Caco-2 (cell line): ENCODE data around the gene ZNF415. TPM values are rescaled to one million over a fixed set of nuclear protein-coding genes. Genes with fewer than 3 reads are reported as not detected.

Experiments used
- BruUV-seq: library from RNA; stranded (reverse); fragments of 400-500 nt; replicated peaks from 2 replicates; lab custom pipeline; 2021; lab: Mats Ljungman, UMichigan
- CTCF ChIA-PET: fragments of 300-600 bp; sonication (Branson Sonifier 250); formaldehyde crosslinking; loops from one replicate; lab custom pipeline; 2022; ENCODE audit warnings: antibody characterized with exemption; lab: Charles Lee
- POLR2A ChIA-PET: fragments of 300-600 bp; sonication (Branson Sonifier 250); formaldehyde crosslinking; loops from one replicate; lab custom pipeline; 2022; ENCODE audit warnings: antibody characterized with exemption; lab: Charles Lee
- DNase-seq, 2 experiments: peaks; one replicate each; pipeline versions ENCODE4 v3.0.0 to v3.0.0-alpha.2; 2020 to 2022
- H3K27me3 ChIP-seq: replicated peaks from 2 replicates; pipeline ENCODE4 v1.6.0; 2011; ENCODE audit warnings: low read length; ENCODE audit not compliant: control insufficient read depth, insufficient read depth
- H3K36me3 ChIP-seq: 2 replicates; pipeline ENCODE4 v1.5.1; 2011; ENCODE audit warnings: low read length; ENCODE audit not compliant: control insufficient read depth, insufficient read depth
- H3K4me1 ChIP-seq: fragments of 250-450 bp; sonication (Bioruptor Pico); 2 replicates; pipeline ENCODE4 v1.5.1; 2020; ENCODE audit warnings: mild to moderate bottlenecking
- H3K4me3 ChIP-seq: 2 replicates; pipeline ENCODE4 v1.5.1; 2011; ENCODE audit warnings: low read depth, mild to moderate bottlenecking, control low read depth, low read length
- H3K9me3 ChIP-seq: fragments of 250-450 bp; sonication (Bioruptor Pico); 2 replicates; pipeline ENCODE4 v1.5.1; 2020; ENCODE audit warnings: mild to moderate bottlenecking, moderate library complexity
- H3K27ac Mint-ChIP-seq: one replicate; pipeline ENCODE4 v1.8.0; 2022; ENCODE audit warnings: mixed read lengths; ENCODE audit not compliant: unreplicated experiment
- H3K27me3 Mint-ChIP-seq: one replicate; pipeline ENCODE4 v1.8.0; 2022; ENCODE audit warnings: mixed read lengths; ENCODE audit not compliant: insufficient read depth, unreplicated experiment
- H3K36me3 Mint-ChIP-seq: one replicate; pipeline ENCODE4 v1.8.0; 2022; ENCODE audit warnings: mild to moderate bottlenecking, mixed read lengths; ENCODE audit not compliant: insufficient read depth, unreplicated experiment
- H3K4me1 Mint-ChIP-seq: one replicate; pipeline ENCODE4 v1.8.0; 2022; ENCODE audit warnings: low read depth, mixed read lengths; ENCODE audit not compliant: unreplicated experiment
- H3K4me3 Mint-ChIP-seq: one replicate; pipeline ENCODE4 v1.8.0; 2022; ENCODE audit warnings: mild to moderate bottlenecking, moderate library complexity, mixed read lengths; ENCODE audit not compliant: unreplicated experiment
- H3K9me3 Mint-ChIP-seq: one replicate; pipeline ENCODE4 v1.8.0; 2022; ENCODE audit warnings: mixed read lengths; ENCODE audit not compliant: unreplicated experiment
- CTCF ChIP-seq, 2 experiments: fragments of 200-600 bp in 1 of 2; IDR thresholded peaks; 1 replicate in 1 of 2; 2 replicates in 1 of 2; pipeline versions ENCODE4 v1.5.1 to v1.8.0; 2011 to 2022; ENCODE audit warnings: antibody characterized with exemption in 1 of 2, control low read depth in 1 of 2, inconsistent platforms in 1 of 2, low read depth in 1 of 2, low read length in 1 of 2, mild to moderate bottlenecking in 1 of 2, moderate library complexity in 1 of 2; ENCODE audit not compliant: insufficient read depth in 1 of 2, severe bottlenecking in 1 of 2, unreplicated experiment in 1 of 2
- intact Hi-C: fragments of 100-400 bp; cut with micrococcal nuclease; formaldehyde crosslinking; loops from one replicate; pipeline ENCODE4 v1.10.0; 2022; ENCODE audit not compliant: unreplicated experiment
- total RNA-seq: library from RNA; stranded (reverse); gene quantifications from 2 replicates; pipeline ENCODE4 v1.2.3, GENCODE V29; 2022

The ZNF415 gene
- total RNA-seq, 1 experiment from 2014 or later = 14.9 TPM

- no peak for DNase-seq
- ChIA-PET CTCF (no interaction called here), POLR2A (no interaction called here)
- BruUV-seq = no TSS peak
- Histone ChIP-seq H3K36me3 (peaks cover 10% of the 10 kb centered on the region), H3K4me1 (no peaks in the 10 kb centered on the region), H3K9me3 (peaks cover 7% of the 10 kb centered on the region), H3K4me3 (no peak overlapping the region), H3K27me3 (no peaks in the 10 kb centered on the region)
- intact Hi-C loops = no loop called here
- H3K4me3 Mint-ChIP-seq = no peak overlapping the region
- H3K9me3 Mint-ChIP-seq = peaks cover 29% of the 10 kb centered on the region
- H3K27me3 Mint-ChIP-seq = no peaks in the 10 kb centered on the region
- H3K36me3 Mint-ChIP-seq = peaks cover 68% of the 10 kb centered on the region
- no peaks in the 10 kb centered on the region for H3K4me1 Mint-ChIP-seq
- no peak for TF ChIP-seq CTCF (IDR thresholded peaks at IDR 0.05; ENCODE audit: insufficient read depth in 1 of 2, low read depth in 1 of 2, low read length in 1 of 2, severe bottlenecking in 1 of 2, unreplicated experiment in 1 of 2)
- no peak overlapping the region for H3K27ac Mint-ChIP-seq
Measured at GRCh38 chr19:53085496-53085895, 47.2 kb downstream of the ZNF415 start.

GRCh38 chr19:53082929-53083328 is 49.8 kb downstream of the ZNF415 start:
- H3K27me3 ChIP-seq = no peaks in the 10 kb centered on the region
- H3K36me3 ChIP-seq = peaks cover 7% of the 10 kb centered on the region
- no peak for TF ChIP-seq CTCF (IDR thresholded peaks at IDR 0.05; ENCODE audit: insufficient read depth in 1 of 2, low read depth in 1 of 2, low read length in 1 of 2, severe bottlenecking in 1 of 2, unreplicated experiment in 1 of 2)
- H3K4me1 Mint-ChIP-seq = no peaks in the 10 kb centered on the region
- no peak overlapping the region for H3K4me3 Mint-ChIP-seq
- ChIA-PET POLR2A (no interaction called here), CTCF (no interaction called here)
- H3K9me3 ChIP-seq = peaks cover 9% of the 10 kb centered on the region
- H3K36me3 Mint-ChIP-seq = peaks cover 63% of the 10 kb centered on the region
- no peaks in the 10 kb centered on the region for H3K4me1 ChIP-seq
- intact Hi-C loops = no loop called here
- no peaks in the 10 kb centered on the region for H3K27me3 Mint-ChIP-seq
- DNase-seq = no peak
- H3K4me3 ChIP-seq = no peak overlapping the region
- H3K9me3 Mint-ChIP-seq = peaks cover 41% of the 10 kb centered on the region
- H3K27ac Mint-ChIP-seq = no peak overlapping the region
- no TSS peak for BruUV-seq

- no peak for TF ChIP-seq CTCF (IDR thresholded peaks at IDR 0.05; ENCODE audit: insufficient read depth in 1 of 2, low read depth in 1 of 2, low read length in 1 of 2, severe bottlenecking in 1 of 2, unreplicated experiment in 1 of 2)
- peaks cover 42% of the 10 kb centered on the region for H3K9me3 Mint-ChIP-seq
- intact Hi-C loops = no loop called here
- no peaks in the 10 kb centered on the region for H3K4me1 ChIP-seq
- H3K27me3 Mint-ChIP-seq = no peaks in the 10 kb centered on the region
- H3K27ac Mint-ChIP-seq = no peak overlapping the region
- no TSS peak for BruUV-seq
- H3K27me3 ChIP-seq = no peaks in the 10 kb centered on the region
- H3K36me3 ChIP-seq = peaks cover 5% of the 10 kb centered on the region; the same call in 1 of the 2 replicates
- ChIA-PET POLR2A (no interaction called here), CTCF (no interaction called here)
- peaks cover 12% of the 10 kb centered on the region for H3K9me3 ChIP-seq
- peaks cover 51% of the 10 kb centered on the region for H3K36me3 Mint-ChIP-seq
- no peaks in the 10 kb centered on the region for H3K4me1 Mint-ChIP-seq
- no peak overlapping the region for H3K4me3 ChIP-seq
- H3K4me3 Mint-ChIP-seq = no peak overlapping the region
- DNase-seq = no peak
Measured at GRCh38 chr19:53079313-53079924, 53.3 kb downstream of the ZNF415 start.
